Kidney (tissue), 14 donors: ENCODE results near the gene SORCS2. TPM values are rescaled to one million over a fixed set of nuclear protein-coding genes. Genes with fewer than 3 reads are reported as not detected.

Experiments
- DNase-seq, 5 donors: peaks; one replicate each; pipeline ENCODE4 v3.0.0-alpha.2; 2013 to 2020
- FAIRE-seq: peaks from 2 replicates; lab custom pipeline; 2012; peaks lifted over from hg19 to GRCh38; lab: Jason Lieb, UNC
- H3K27ac ChIP-seq, 2 donors: one replicate each; pipeline ENCODE4 v1.7.0; 2013; ENCODE audit warnings: low read depth in 2 of 2, low read length in 2 of 2, inconsistent platforms in 1 of 2
- H3K27me3 ChIP-seq: one replicate; pipeline ENCODE4 v1.7.1; 2013; ENCODE audit warnings: low read length, inconsistent platforms; ENCODE audit not compliant: control insufficient read depth, insufficient read depth
- H3K36me3 ChIP-seq, 3 donors: one replicate each; pipeline versions ENCODE4 v1.7.0 to v1.7.1; 2013; ENCODE audit warnings: low read length in 3 of 3, control low read depth in 1 of 3, inconsistent platforms in 1 of 3; ENCODE audit not compliant: insufficient read depth in 3 of 3, control insufficient read depth in 2 of 3
- H3K4me1 ChIP-seq, 3 donors: one replicate each; pipeline versions ENCODE4 v1.7.0 to v1.7.1; 2013; ENCODE audit warnings: low read length in 3 of 3, inconsistent platforms in 1 of 3, low read depth in 1 of 3; ENCODE audit not compliant: control insufficient read depth in 2 of 3, insufficient read depth in 2 of 3
- H3K4me3 ChIP-seq, 3 donors: one replicate each; pipeline versions ENCODE4 v1.7.0 to v1.8.1; 2013; ENCODE audit warnings: low read length in 3 of 3, control low read depth in 1 of 3, inconsistent platforms in 1 of 3
- H3K9ac ChIP-seq, 3 donors: one replicate each; pipeline versions ENCODE4 v1.7.0 to v1.7.1; 2013; ENCODE audit warnings: low read length in 3 of 3, control low read depth in 1 of 3, inconsistent platforms in 1 of 3
- H3K9me3 ChIP-seq, 3 donors: one replicate each; pipeline versions ENCODE4 v1.7.0 to v1.7.1; 2013; ENCODE audit warnings: low read length in 3 of 3, control low read depth in 1 of 3, inconsistent platforms in 1 of 3; ENCODE audit not compliant: control insufficient read depth in 2 of 3, insufficient read depth in 1 of 3
- intact Hi-C: fragments of 100-400 bp; cut with DNase I; formaldehyde crosslinking; loops from one replicate; pipeline ENCODE4 v1.11.1; 2022
- polyA plus RNA-seq: library from polyadenylated mRNA; stranded (reverse); fragments of 350-450 nt; fragmentation: Illumina TruSeq; extraction: RNeasy Lipid Tissue Mini Kit (QIAGEN cat#74804); gene quantifications from one replicate; pipeline ENCODE4 v1.2.3, GENCODE V29; 2014; ENCODE audit warnings: low read depth, low replicate concordance; ENCODE audit not compliant: insufficient read depth
- total RNA-seq: library from RNA; stranded (reverse); fragmentation: NEBNext Ultra II Directional; extraction: Animal tissue kit (Norgen Biotek cat#: 25700); gene quantifications from one replicate; pipeline ENCODE4 v1.2.1, GENCODE V29; 2021
- TF ChIP-seq, protein P1 (sequence below): IDR thresholded peaks from 3 replicates; pipeline ENCODE4 v1.5.1; 2012; ENCODE audit warnings: mild to moderate bottlenecking, moderate library complexity, borderline replicate concordance; ENCODE audit not compliant: insufficient read depth; ENCODE audit errors: extremely low read depth
- donor health status: control.
- donor health status: control.
- donor health status: control.
- donor health status: control.
- donor health status: control.
- donor health status: DM: yes; HTN: yes; CAD: no.
- donor health status: Normal renal cell carcinoma (clear cell type).

The SORCS2 gene
- total and polyA plus RNA-seq, 2 donors from 2014 or later: 6.1 to 9.1 TPM

DNA sequence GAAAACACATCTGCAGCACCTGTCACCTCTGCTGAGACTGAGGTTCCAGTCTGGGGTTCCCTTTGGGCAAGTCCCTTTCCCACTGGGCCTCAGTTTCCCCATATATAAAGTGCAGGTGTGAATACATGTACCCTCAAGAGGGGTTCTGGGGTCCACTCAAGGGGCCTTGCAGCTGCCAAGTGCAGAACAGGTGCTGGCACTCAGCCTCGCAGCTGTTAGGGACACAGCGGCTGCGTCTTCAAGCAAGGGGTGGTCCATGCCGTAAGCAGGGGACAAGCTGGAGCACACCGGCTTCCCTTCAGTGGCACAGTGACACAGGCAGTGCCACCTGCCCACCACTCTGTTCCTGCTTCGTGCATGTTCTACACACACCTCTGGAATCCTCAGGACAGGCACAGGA lies 329.3 kb downstream of the SORCS2 start:
- Histone ChIP-seq H3K4me1 (peaks cover 0 to 3% (median 0%) of the 10 kb centered on the region in 3 donors), H3K9me3 (no peaks in the 10 kb centered on the region), H3K36me3 (no peaks in the 10 kb centered on the region), H3K27me3 (no peaks in the 10 kb centered on the region), H3K27ac (no peak overlapping the region), H3K9ac (no peak overlapping the region), H3K4me3 (no peak overlapping the region)
- intact Hi-C loops: no loop called here
- DNase-seq (no peak), FAIRE-seq (no peak)
- TF ChIP-seq, protein P1, sequence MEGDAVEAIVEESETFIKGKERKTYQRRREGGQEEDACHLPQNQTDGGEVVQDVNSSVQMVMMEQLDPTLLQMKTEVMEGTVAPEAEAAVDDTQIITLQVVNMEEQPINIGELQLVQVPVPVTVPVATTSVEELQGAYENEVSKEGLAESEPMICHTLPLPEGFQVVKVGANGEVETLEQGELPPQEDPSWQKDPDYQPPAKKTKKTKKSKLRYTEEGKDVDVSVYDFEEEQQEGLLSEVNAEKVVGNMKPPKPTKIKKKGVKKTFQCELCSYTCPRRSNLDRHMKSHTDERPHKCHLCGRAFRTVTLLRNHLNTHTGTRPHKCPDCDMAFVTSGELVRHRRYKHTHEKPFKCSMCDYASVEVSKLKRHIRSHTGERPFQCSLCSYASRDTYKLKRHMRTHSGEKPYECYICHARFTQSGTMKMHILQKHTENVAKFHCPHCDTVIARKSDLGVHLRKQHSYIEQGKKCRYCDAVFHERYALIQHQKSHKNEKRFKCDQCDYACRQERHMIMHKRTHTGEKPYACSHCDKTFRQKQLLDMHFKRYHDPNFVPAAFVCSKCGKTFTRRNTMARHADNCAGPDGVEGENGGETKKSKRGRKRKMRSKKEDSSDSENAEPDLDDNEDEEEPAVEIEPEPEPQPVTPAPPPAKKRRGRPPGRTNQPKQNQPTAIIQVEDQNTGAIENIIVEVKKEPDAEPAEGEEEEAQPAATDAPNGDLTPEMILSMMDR: no peak

DNA sequence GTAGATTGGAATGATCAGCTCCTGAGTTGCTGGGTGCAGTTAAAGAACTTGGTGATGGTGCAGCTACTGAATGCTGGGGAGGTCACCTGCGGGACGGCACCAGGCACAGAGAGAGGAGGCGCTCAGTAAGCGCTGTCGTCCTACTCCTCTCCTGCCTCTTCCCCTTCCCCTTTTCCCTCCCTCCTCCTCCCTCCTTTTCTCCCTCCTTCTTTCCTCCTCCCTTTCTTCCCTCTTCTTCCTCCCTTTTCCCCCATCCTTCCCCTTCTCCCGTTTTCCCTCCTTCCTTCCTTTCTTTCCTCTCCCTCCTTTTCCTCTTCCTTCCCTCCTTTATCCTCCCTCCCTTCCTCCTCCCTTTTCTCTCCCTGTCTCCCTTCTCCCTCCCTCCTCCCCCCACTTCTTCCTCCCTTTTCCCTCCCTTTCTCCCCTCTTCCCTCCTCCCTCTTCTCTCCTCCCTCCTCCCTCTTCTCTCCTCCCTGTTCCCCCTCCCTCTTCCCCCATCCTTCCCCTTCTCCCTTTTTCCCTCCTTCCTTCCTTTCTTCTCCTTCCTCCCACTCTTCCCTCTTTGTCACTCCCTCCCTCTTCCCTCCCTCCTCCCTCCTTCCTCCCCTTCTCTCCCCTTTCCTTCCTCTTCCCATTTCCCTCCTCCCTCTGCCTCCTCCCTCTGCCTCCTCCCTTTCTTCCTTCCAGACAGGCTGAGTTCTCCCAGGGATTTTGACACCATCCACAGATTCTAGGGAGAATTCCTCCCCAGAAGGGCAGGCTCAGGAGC lies 330.3 kb downstream of the SORCS2 start:
- FAIRE-seq: no peak
- Histone ChIP-seq H3K36me3 (no peaks in the 10 kb centered on the region), H3K4me1 (no peaks in the 10 kb centered on the region), H3K27ac (no peak overlapping the region), H3K9me3 (no peaks in the 10 kb centered on the region), H3K27me3 (no peaks in the 10 kb centered on the region), H3K4me3 (no peak overlapping the region), H3K9ac (no peak overlapping the region)
- no peak for DNase-seq
- intact Hi-C loops: no loop called here
- TF ChIP-seq, protein P1: no peak

DNA sequence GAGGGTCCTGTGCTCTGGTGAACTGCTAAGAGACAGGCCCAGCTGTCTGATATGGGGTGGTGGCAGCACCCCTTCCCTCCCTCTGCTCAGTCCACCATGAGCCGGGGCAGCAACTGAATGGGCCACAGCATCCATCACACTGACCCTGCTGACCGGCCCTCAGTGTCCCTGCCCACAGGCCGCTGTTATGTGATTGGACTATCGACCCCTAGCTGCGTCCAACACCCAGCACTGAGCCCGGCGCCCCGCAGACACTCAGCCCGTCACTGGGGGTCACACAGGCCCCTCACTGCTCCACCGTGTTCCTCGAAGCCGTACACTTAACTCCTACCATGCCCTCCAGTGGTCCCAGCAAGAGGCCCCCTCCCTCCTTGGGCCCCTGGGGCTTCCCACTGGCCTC lies 331.2 kb downstream of the SORCS2 start:
- no peaks in the 10 kb centered on the region for H3K9me3 ChIP-seq
- FAIRE-seq: no peak
- intact Hi-C loops: no loop called here
- H3K36me3 ChIP-seq: no peaks in the 10 kb centered on the region
- no peak overlapping the region for H3K9ac ChIP-seq
- TF ChIP-seq, protein P1: no peak
- DNase-seq: no peak
- H3K4me3 ChIP-seq: no peak overlapping the region
- no peaks in the 10 kb centered on the region for H3K27me3 ChIP-seq
- H3K27ac ChIP-seq: no peak overlapping the region
- no peaks in the 10 kb centered on the region for H3K4me1 ChIP-seq
